SK-N-SH (cell line): ENCODE results near the gene TAB2. TPM values are rescaled to one million over a fixed set of nuclear protein-coding genes. Genes with fewer than 3 reads are reported as not detected.

Source experiments
- CTCF ChIA-PET: fragments of 300-600, 350-600 bp; formaldehyde crosslinking; extraction: SDS; loops from one replicate; lab custom pipeline; 2021; lab: Yijun Ruan, JAX
- POLR2A ChIA-PET: fragments of 350-600 bp; sonication (Branson Sonifier 250); formaldehyde crosslinking; extraction: SDS; loops from one replicate; lab custom pipeline; 2020; ENCODE audit warnings: antibody characterized with exemption, inconsistent platforms; lab: Yijun Ruan, JAX
- DNase-seq: peaks from one replicate; pipeline ENCODE4 v3.0.0; 2012
- H2AFZ ChIP-seq: fragments of 200-600 bp; sonication (generic); 2 replicates; pipeline ENCODE4 v1.8.1; 2016; ENCODE audit warnings: antibody characterized with exemption, mild to moderate bottlenecking, low read depth
- H3F3A ChIP-seq: fragments of 200-600 bp; sonication (generic); replicated peaks from 2 replicates; pipeline ENCODE3; 2016; ENCODE audit warnings: antibody characterized with exemption, mild to moderate bottlenecking; ENCODE audit not compliant: insufficient read depth
- H3K27ac ChIP-seq, 2 experiments: fragments of 200-500 bp in 1 of 2; fragments of 200-600 bp in 1 of 2; sonication (Bioruptor generic) in 1 of 2; sonication (generic), shearing (Covaris generic) in 1 of 2; 2 replicates each; pipeline versions ENCODE4 v1.5.1 to v1.6.1; 2014 to 2016; ENCODE audit warnings: low read depth in 2 of 2, inconsistent platforms in 1 of 2, low read length in 1 of 2, mild to moderate bottlenecking in 1 of 2, mixed read lengths in 1 of 2
- H3K27me3 ChIP-seq: fragments of 200-600 bp; sonication (generic), shearing (Covaris generic); 2 replicates; pipeline ENCODE4 v1.6.1; 2016; ENCODE audit warnings: mixed run types; ENCODE audit not compliant: insufficient read depth
- H3K36me3 ChIP-seq, 2 experiments: fragments of 200-500 bp in 1 of 2; fragments of 200-600 bp in 1 of 2; sonication (Bioruptor generic) in 1 of 2; sonication (generic) in 1 of 2; replicated peaks in 1 of 2; 2 replicates each; pipeline versions ENCODE3 to v1.5.1; 2014 to 2016; ENCODE audit warnings: low read length in 1 of 2, mild to moderate bottlenecking in 1 of 2; ENCODE audit not compliant: insufficient read depth in 2 of 2, control insufficient read depth in 1 of 2
- H3K4me1 ChIP-seq, 2 experiments: fragments of 200-500 bp in 1 of 2; fragments of 200-600 bp in 1 of 2; sonication (Bioruptor generic) in 1 of 2; sonication (generic), shearing (Covaris generic) in 1 of 2; 2 replicates each; pipeline versions ENCODE4 v1.5.1 to v1.6.1; 2014 to 2016; ENCODE audit warnings: low read depth in 1 of 2, low read length in 1 of 2, mixed run types in 1 of 2; ENCODE audit not compliant: insufficient read depth in 2 of 2, control insufficient read depth in 1 of 2
- H3K4me2 ChIP-seq: fragments of 200-600 bp; sonication (generic), shearing (Covaris generic); 2 replicates; pipeline ENCODE4 v1.6.1; 2017; ENCODE audit warnings: mixed run types
- H3K4me3 ChIP-seq, 2 experiments: fragments of 200-500 bp in 1 of 2; fragments of 200-600 bp in 1 of 2; sonication (Bioruptor generic) in 1 of 2; sonication (generic), shearing (Covaris generic) in 1 of 2; 2 replicates each; pipeline versions ENCODE4 v1.5.1 to v1.8.1; 2014 to 2016; ENCODE audit warnings: low read depth in 2 of 2, inconsistent platforms in 1 of 2, low read length in 1 of 2, mild to moderate bottlenecking in 1 of 2, mixed read lengths in 1 of 2, moderate library complexity in 1 of 2
- H3K79me2 ChIP-seq: fragments of 200-600 bp; sonication (generic); 2 replicates; pipeline ENCODE4 v1.8.1; 2017; ENCODE audit warnings: mild to moderate bottlenecking; ENCODE audit not compliant: insufficient read depth
- H3K9ac ChIP-seq: fragments of 200-600 bp; sonication (generic); 2 replicates; pipeline ENCODE4 v1.6.1; 2017; ENCODE audit warnings: mixed run types
- H3K9me2 ChIP-seq: fragments of 200-600 bp; sonication (generic); 2 replicates; pipeline ENCODE4 v1.6.1; 2017; ENCODE audit warnings: mixed run types
- H3K9me3 ChIP-seq: fragments of 200-600 bp; sonication (generic); 2 replicates; pipeline ENCODE4 v1.6.1; 2017; ENCODE audit warnings: mixed run types, mild to moderate bottlenecking, moderate library complexity
- H4K20me1 ChIP-seq: fragments of 200-600 bp; sonication (generic); 2 replicates; pipeline ENCODE4 v1.6.1; 2017; ENCODE audit warnings: mild to moderate bottlenecking, mixed run types; ENCODE audit not compliant: insufficient read depth
- ELF1 ChIP-seq: IDR thresholded peaks from 2 replicates; pipeline ENCODE4 v1.4.0; 2012
- EP300 ChIP-seq, 2 experiments: IDR thresholded peaks; 2 replicates each; pipeline versions ENCODE4 v1.4.0 to v1.6.1; 2012; ENCODE audit warnings: borderline replicate concordance in 1 of 2, low read depth in 1 of 2, low read length in 1 of 2
- FOXJ3 ChIP-seq: sonication (generic); formaldehyde crosslinking; IDR thresholded peaks from 2 replicates; pipeline ENCODE4 v1.5.1; 2020; ENCODE audit warnings: mild to moderate bottlenecking, missing genetic modification reagents
- GABPA ChIP-seq: IDR thresholded peaks from 2 replicates; pipeline ENCODE4 v1.4.0; 2012; ENCODE audit warnings: low read depth, mild to moderate bottlenecking
- JUND ChIP-seq: IDR thresholded peaks from 2 replicates; pipeline ENCODE4 v1.4.0; 2012
- MAX ChIP-seq: IDR thresholded peaks from 2 replicates; pipeline ENCODE4 v1.4.0; 2012; ENCODE audit warnings: low read depth
- NFIC ChIP-seq: IDR thresholded peaks from 2 replicates; pipeline ENCODE4 v1.4.0; 2012; ENCODE audit warnings: borderline replicate concordance
- NRF1 ChIP-seq: IDR thresholded peaks from 2 replicates; pipeline ENCODE4 v1.6.1; 2012; ENCODE audit warnings: low read depth, mild to moderate bottlenecking, low read length
- REST ChIP-seq: IDR thresholded peaks from 2 replicates; pipeline ENCODE4 v1.6.1; 2012; ENCODE audit warnings: mild to moderate bottlenecking, low read depth, low read length, moderate library complexity
- RFX5 ChIP-seq: IDR thresholded peaks from 2 replicates; pipeline ENCODE4 v1.6.1; 2012; ENCODE audit warnings: mild to moderate bottlenecking, improper control_type of control experiment, low read length
- SIN3A ChIP-seq: IDR thresholded peaks from 2 replicates; pipeline ENCODE4 v1.6.1; 2012; ENCODE audit warnings: low read depth, mild to moderate bottlenecking, low read length, moderate library complexity, borderline replicate concordance
- TCF12 ChIP-seq: IDR thresholded peaks from 2 replicates; pipeline ENCODE4 v1.4.0; 2012
- TEAD4 ChIP-seq: IDR thresholded peaks from 2 replicates; pipeline ENCODE4 v1.4.0; 2012; ENCODE audit warnings: mild to moderate bottlenecking, borderline replicate concordance; ENCODE audit not compliant: insufficient read depth
- ZBTB33 ChIP-seq: IDR thresholded peaks from 2 replicates; pipeline ENCODE4 v1.4.0; 2012; ENCODE audit warnings: low read depth, borderline replicate concordance
- WGBS: methylation state at CpG from one replicate; pipeline ENCODE4 v1.1.6; 2017; ENCODE audit warnings: low lambda C conversion rate; 5-methylcytosine and 5-hydroxymethylcytosine counted together
- polyA plus RNA-seq, 3 experiments: library from polyadenylated mRNA; depleted of rRNA; stranded (reverse); fragments of >200 nt; gene quantifications; 2 replicates each; pipeline ENCODE4 v1.2.3, GENCODE V29; 2012

The TAB2 gene
- polyA plus RNA-seq, 1 of the 3 experiments (the other 2 are of a cell fraction), result 24.4 TPM

GRCh38 chr6:149285626-149286025 lies 31.9 kb upstream of the TAB2 start:
- Histone ChIP-seq H3K9ac (no peak overlapping the region), H3K79me2 (no peaks in the 10 kb centered on the region), H3K9me3 (no peaks in the 10 kb centered on the region), H3K36me3 (no peaks in the 10 kb centered on the region), H3K27ac (no peak overlapping the region), H3K4me1 (peaks cover 0 to 3% of the 10 kb centered on the region in 2 experiments; a peak in 1 of 4 replicates), H3K4me3 (no peak overlapping the region), H3F3A (no peaks in the 10 kb centered on the region), H3K27me3 (no peaks in the 10 kb centered on the region), H3K9me2 (no peaks in the 10 kb centered on the region), H4K20me1 (no peaks in the 10 kb centered on the region), H3K4me2 (no peak overlapping the region), H2AFZ (no peak overlapping the region)
- POLR2A ChIA-PET, result no interaction called here
- CTCF ChIA-PET, result no interaction called here
- no peak for DNase-seq
- TF ChIP-seq SIN3A, result no peak
- TF ChIP-seq ELF1, result no peak
- TF ChIP-seq GABPA, result no peak
- TF ChIP-seq NRF1, result no peak
- TF ChIP-seq EP300 (IDR thresholded peaks at IDR 0.05; ENCODE audit: borderline replicate concordance in 1 of 2, low read depth in 1 of 2, low read length in 1 of 2), result no peak
- no peak for TF ChIP-seq FOXJ3 (CRISPR knock-in tag)
- no peak for TF ChIP-seq REST
- no peak for TF ChIP-seq TCF12
- TF ChIP-seq ZBTB33, result no peak
- TF ChIP-seq MAX, result no peak
- no peak for TF ChIP-seq NFIC
- TF ChIP-seq TEAD4, result no peak
- no peak for TF ChIP-seq JUND
- TF ChIP-seq RFX5, result no peak
- 91% methylated on average over 6 of the region's 6 CpGs for WGBS
